ENCODE data around the gene SLC25A23. TPM values are rescaled to one million over a fixed set of nuclear protein-coding genes. Genes with fewer than 3 reads are reported as not detected.
A peak's percentile ranks its signal among the peaks of the same experiment; 100 is the strongest.
"Not testable (repeated sequence)": the region's sequence is repeated elsewhere in the genome, so short reads cannot be mapped to it uniquely, and the experiment has no call there.

SLC25A23 gene
- total RNA-seq, 1 donor = 27.7 TPM

GRCh38 chr19:6402837-6403608, 56.6 kb downstream of the SLC25A23 start:
- H3K4me3 ChIP-seq (ENCODE audit: low read depth, low read length) = no peak overlapping the region
- TF ChIP-seq CTCF (IDR thresholded peaks at IDR 0.05; ENCODE audit: insufficient read depth, low read length) = no peak
- DNase-seq (ENCODE audit: low read depth) = peak; percentile 57

- no peak for TF ChIP-seq CTCF (IDR thresholded peaks at IDR 0.05; ENCODE audit: insufficient read depth, low read length)
- DNase-seq (ENCODE audit: low read depth) = no peak
Measured at GRCh38 chr19:6402058-6402457, 57.5 kb downstream of the SLC25A23 start.

GRCh38 chr19:6400062-6400944, 59.3 kb downstream of the SLC25A23 start:
- DNase-seq (ENCODE audit: low read depth); H3K4me3 ChIP-seq (ENCODE audit: low read depth, low read length): not testable (repeated sequence)

More at GRCh38 chr19:6402058-6402457, 57.5 kb downstream of the SLC25A23 start:
- H3K4me3 ChIP-seq (ENCODE audit: low read depth, low read length) = no peak overlapping the region

- no peak for DNase-seq (ENCODE audit: low read depth)
- H3K4me3 ChIP-seq (ENCODE audit: low read depth, low read length) = no peak overlapping the region
- TF ChIP-seq CTCF (IDR thresholded peaks at IDR 0.05; ENCODE audit: insufficient read depth, low read length) = no peak
Measured at GRCh38 chr19:6396305-6396704, 63.3 kb downstream of the SLC25A23 start.

- no peak for TF ChIP-seq CTCF (IDR thresholded peaks at IDR 0.05; ENCODE audit: insufficient read depth, low read length)
- no peak overlapping the region for H3K4me3 ChIP-seq (ENCODE audit: low read depth, low read length)
- DNase-seq (ENCODE audit: low read depth) = no peak
Measured at GRCh38 chr19:6394831-6395230, 64.8 kb downstream of the SLC25A23 start.

- no peak for DNase-seq (ENCODE audit: low read depth)
- H3K4me3 ChIP-seq (ENCODE audit: low read depth, low read length) = peak overlapping the region; percentile 85
- no peak for TF ChIP-seq CTCF (IDR thresholded peaks at IDR 0.05; ENCODE audit: insufficient read depth, low read length)
Measured at GRCh38 chr19:6393983-6394412, 65.6 kb downstream of the SLC25A23 start.

All from fibroblast of the aortic adventitia (primary cell).